A549 (cell line): ENCODE results near the gene MACROD1.

Experiments
- CHD4 ChIP-seq: fragments of 200-600 bp; sonication (generic); IDR thresholded peaks from 2 replicates; pipeline ENCODE4 v1.6.1; 2016; ENCODE audit warnings: antibody characterized with exemption, mild to moderate bottlenecking, borderline replicate concordance
- EP300 ChIP-seq, 2 experiments: fragments of >200 bp; sonication (Bioruptor Twin); formaldehyde crosslinking; IDR thresholded peaks; 2 replicates in 1 of 2; 3 replicates in 1 of 2; pipeline ENCODE4 v1.6.1; 2016 to 2017
- POLR2A ChIP-seq: IDR thresholded peaks from 2 replicates; pipeline ENCODE4 v1.6.1; 2012; ENCODE audit warnings: mild to moderate bottlenecking, low read length
- RAD21 ChIP-seq, 2 experiments: fragments of >200 bp in 1 of 2; sonication (Bioruptor Twin) in 1 of 2; formaldehyde crosslinking in 1 of 2; IDR thresholded peaks in 1 of 2; conservative IDR thresholded peaks in 1 of 2; 2 replicates in 1 of 2; 3 replicates in 1 of 2; pipeline ENCODE4 v1.6.1; 2012 to 2018; ENCODE audit warnings: inconsistent platforms in 1 of 2
- ZFP36 ChIP-seq: fragments of 450-650 bp; IDR thresholded peaks from 2 replicates; pipeline ENCODE4 v1.6.1; 2014; ENCODE audit warnings: borderline replicate concordance; ENCODE audit not compliant: partially characterized antibody
- TF ChIP-seq, protein P1 (sequence below): fragments of >200 bp; sonication (Bioruptor Twin); formaldehyde crosslinking; IDR thresholded peaks from 3 replicates; pipeline ENCODE4 v1.5.1; 2016
- TF ChIP-seq, protein P2 (sequence below): fragments of 450-650 bp; IDR thresholded peaks from 2 replicates; pipeline ENCODE4 v1.6.1; 2014; ENCODE audit warnings: antibody characterized with exemption

DNA sequence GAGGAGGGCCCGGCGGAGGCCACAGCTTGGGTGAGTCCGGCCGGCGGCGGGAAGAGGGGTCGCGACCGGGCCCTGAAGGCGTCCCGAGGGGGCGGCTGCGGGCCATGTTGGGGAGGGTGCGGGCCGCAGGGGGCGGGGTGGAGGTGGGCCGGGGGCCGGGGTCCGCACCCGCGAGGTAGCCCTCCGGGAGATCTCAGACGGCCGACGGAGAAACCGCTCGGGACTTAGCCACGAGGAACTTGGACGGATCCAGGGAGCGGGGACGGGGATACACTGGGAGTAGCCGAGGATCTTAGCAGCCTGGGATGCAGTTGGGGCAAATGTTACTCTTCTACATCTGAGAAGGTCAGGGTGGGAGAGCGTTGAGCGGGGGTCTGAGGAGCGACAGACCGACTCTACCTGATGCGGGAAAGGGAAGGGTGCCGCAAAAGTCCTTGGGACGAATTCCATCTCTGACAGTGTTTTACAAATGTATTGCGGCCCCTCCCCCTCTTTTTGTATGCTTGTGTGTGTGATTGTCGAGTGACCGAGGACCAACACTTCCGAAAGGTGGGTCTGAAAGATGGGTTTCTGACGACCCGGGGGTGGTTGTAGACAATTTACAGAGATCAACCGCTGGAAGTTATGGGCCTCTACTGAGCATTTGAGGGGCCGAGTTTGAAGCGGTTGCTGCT is 20.7 kb upstream of the MACROD1 start:
- TF ChIP-seq ZFP36 = no peak
- TF ChIP-seq, protein P1, sequence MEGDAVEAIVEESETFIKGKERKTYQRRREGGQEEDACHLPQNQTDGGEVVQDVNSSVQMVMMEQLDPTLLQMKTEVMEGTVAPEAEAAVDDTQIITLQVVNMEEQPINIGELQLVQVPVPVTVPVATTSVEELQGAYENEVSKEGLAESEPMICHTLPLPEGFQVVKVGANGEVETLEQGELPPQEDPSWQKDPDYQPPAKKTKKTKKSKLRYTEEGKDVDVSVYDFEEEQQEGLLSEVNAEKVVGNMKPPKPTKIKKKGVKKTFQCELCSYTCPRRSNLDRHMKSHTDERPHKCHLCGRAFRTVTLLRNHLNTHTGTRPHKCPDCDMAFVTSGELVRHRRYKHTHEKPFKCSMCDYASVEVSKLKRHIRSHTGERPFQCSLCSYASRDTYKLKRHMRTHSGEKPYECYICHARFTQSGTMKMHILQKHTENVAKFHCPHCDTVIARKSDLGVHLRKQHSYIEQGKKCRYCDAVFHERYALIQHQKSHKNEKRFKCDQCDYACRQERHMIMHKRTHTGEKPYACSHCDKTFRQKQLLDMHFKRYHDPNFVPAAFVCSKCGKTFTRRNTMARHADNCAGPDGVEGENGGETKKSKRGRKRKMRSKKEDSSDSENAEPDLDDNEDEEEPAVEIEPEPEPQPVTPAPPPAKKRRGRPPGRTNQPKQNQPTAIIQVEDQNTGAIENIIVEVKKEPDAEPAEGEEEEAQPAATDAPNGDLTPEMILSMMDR = no peak
- TF ChIP-seq, protein P2, sequence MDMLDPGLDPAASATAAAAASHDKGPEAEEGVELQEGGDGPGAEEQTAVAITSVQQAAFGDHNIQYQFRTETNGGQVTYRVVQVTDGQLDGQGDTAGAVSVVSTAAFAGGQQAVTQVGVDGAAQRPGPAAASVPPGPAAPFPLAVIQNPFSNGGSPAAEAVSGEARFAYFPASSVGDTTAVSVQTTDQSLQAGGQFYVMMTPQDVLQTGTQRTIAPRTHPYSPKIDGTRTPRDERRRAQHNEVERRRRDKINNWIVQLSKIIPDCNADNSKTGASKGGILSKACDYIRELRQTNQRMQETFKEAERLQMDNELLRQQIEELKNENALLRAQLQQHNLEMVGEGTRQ = no peak
- TF ChIP-seq POLR2A = no peak
- no peak for TF ChIP-seq RAD21 (conservative IDR thresholded peaks at IDR 0.05 in 1 of 2, IDR thresholded peaks at IDR 0.05 in 1 of 2)
- no peak for TF ChIP-seq EP300 (IDR thresholded peaks at IDR 0.05)
- TF ChIP-seq CHD4 = no peak
